ENCODE results near the gene RNASEL. TPM values are rescaled to one million over a fixed set of nuclear protein-coding genes. Genes with fewer than 3 reads are reported as not detected.

RNASEL gene
- total RNA-seq, 1 experiment from 2014 or later, result 1.2 TPM

GRCh38 chr1:182564406-182565004, 24.6 kb downstream of the RNASEL start:
- POLR2A ChIA-PET, result no interaction called here

GRCh38 chr1:182563095-182563494, 26.0 kb downstream of the RNASEL start:
- Histone ChIP-seq H3K4me1 (ENCODE audit: control insufficient read depth, insufficient read depth, low read length) (no peaks in the 10 kb centered on the region), H3K4me3 (ENCODE audit: low read depth in 2 of 2, low read length in 2 of 2) (no peak overlapping the region), H3K36me3 (ENCODE audit: control insufficient read depth, insufficient read depth, low read length) (no peaks in the 10 kb centered on the region), H3K27me3 (ENCODE audit: control insufficient read depth, insufficient read depth, low read length) (no peaks in the 10 kb centered on the region), H3K9me3 (ENCODE audit: control insufficient read depth, insufficient read depth, low read depth, low read length) (no peaks in the 10 kb centered on the region), H3K27ac (ENCODE audit: low read length) (no peak overlapping the region)
- TF ChIP-seq SIN3A (IDR thresholded peaks at IDR 0.05; ENCODE audit: borderline replicate concordance, insufficient read depth, low read depth, low read length) (no peak), TCF7L2 (IDR thresholded peaks at IDR 0.05; ENCODE audit: low read depth, low read length) (no peak), REST (IDR thresholded peaks at IDR 0.05; ENCODE audit: insufficient read depth in 1 of 2, low read depth in 2 of 2, low read length in 1 of 2) (no peak), POLR2AphosphoS5 (IDR thresholded peaks at IDR 0.05; ENCODE audit: low read depth, low read length) (no peak), CTCF (IDR thresholded peaks at IDR 0.05) (no peak)
- no TSS peak for BruUV-seq (replicated peaks)
- intact Hi-C loops (cut with micrococcal nuclease; ENCODE audit: unreplicated experiment) (no loop called here), in situ Hi-C loops (cut with HindIII; ENCODE audit: low pct_unique_long_range_greater_than_20kb, low sequenced_read_pairs) (no loop called here)
- DNase-seq (ENCODE audit: low read depth, low spot score), result no peak
- ATAC-seq, result no peak
- POLR2A ChIA-PET, result no interaction called here
- CTCF ChIA-PET, result no interaction called here

More at GRCh38 chr1:182564406-182565004, 24.6 kb downstream of the RNASEL start:
- in situ Hi-C loops (cut with HindIII; ENCODE audit: low pct_unique_long_range_greater_than_20kb, low sequenced_read_pairs), result no loop called here
- CTCF ChIA-PET, result no interaction called here
- DNase-seq (ENCODE audit: low read depth, low spot score) (no peak), ATAC-seq (no peak)
- Histone ChIP-seq H3K4me3 (ENCODE audit: low read depth in 2 of 2, low read length in 2 of 2) (no peak overlapping the region), H3K27ac (ENCODE audit: low read length) (no peak overlapping the region), H3K9me3 (ENCODE audit: control insufficient read depth, insufficient read depth, low read depth, low read length) (no peaks in the 10 kb centered on the region), H3K4me1 (ENCODE audit: control insufficient read depth, insufficient read depth, low read length) (no peaks in the 10 kb centered on the region), H3K27me3 (ENCODE audit: control insufficient read depth, insufficient read depth, low read length) (no peaks in the 10 kb centered on the region), H3K36me3 (ENCODE audit: control insufficient read depth, insufficient read depth, low read length) (no peaks in the 10 kb centered on the region)
- no TSS peak for BruUV-seq (replicated peaks)
- intact Hi-C loops (cut with micrococcal nuclease; ENCODE audit: unreplicated experiment), result no loop called here
- TF ChIP-seq TCF7L2 (IDR thresholded peaks at IDR 0.05; ENCODE audit: low read depth, low read length), result no peak
- no peak for TF ChIP-seq CTCF (IDR thresholded peaks at IDR 0.05)
- no peak for TF ChIP-seq SIN3A (IDR thresholded peaks at IDR 0.05; ENCODE audit: borderline replicate concordance, insufficient read depth, low read depth, low read length)
- TF ChIP-seq REST (IDR thresholded peaks at IDR 0.05; ENCODE audit: insufficient read depth in 1 of 2, low read depth in 2 of 2, low read length in 1 of 2), result no peak
- TF ChIP-seq POLR2AphosphoS5 (IDR thresholded peaks at IDR 0.05; ENCODE audit: low read depth, low read length), result no peak

All from Panc1 (cell line).